ENCODE results near the gene GOLGA6L7. TPM values are rescaled to one million over a fixed set of nuclear protein-coding genes. Genes with fewer than 3 reads are reported as not detected.
"Not testable (repeated sequence)": the region's sequence is repeated elsewhere in the genome, so short reads cannot be mapped to it uniquely, and the experiment has no call there.

GOLGA6L7 gene
- total RNA-seq, 1 donor = not detected

- peak; percentile 8 for TF ChIP-seq CTCF (IDR thresholded peaks at IDR 0.05; ENCODE audit: insufficient read depth, low read depth, low read length)
- not testable (repeated sequence) for H3K4me3 ChIP-seq (ENCODE audit: low read depth, low read length)
- peak; percentile 7 for DNase-seq (ENCODE audit: low read depth)
These were observed 54.2 kb downstream of the GOLGA6L7 start for GRCh38 chr15:28794231-28794630.

Other genes starting within 250 kb of the GOLGA6L7 start
- under 0.01 and 1.3 TPM in 2 replicates for gene GOLGA8M, start 136.2 kb downstream of the GOLGA6L7 start, total RNA-seq
- gene APBA2, start 37.3 kb upstream of the GOLGA6L7 start, total RNA-seq = 4.7 and 10.0 TPM in 2 replicates